ENCODE measurements around the gene KCNK7. TPM values are rescaled to one million over a fixed set of nuclear protein-coding genes. Genes with fewer than 3 reads are reported as not detected.

Gene KCNK7
- total and polyA plus RNA-seq, 2 experiments from 2014 or later = 0.60 TPM; not detected in 1

DNA sequence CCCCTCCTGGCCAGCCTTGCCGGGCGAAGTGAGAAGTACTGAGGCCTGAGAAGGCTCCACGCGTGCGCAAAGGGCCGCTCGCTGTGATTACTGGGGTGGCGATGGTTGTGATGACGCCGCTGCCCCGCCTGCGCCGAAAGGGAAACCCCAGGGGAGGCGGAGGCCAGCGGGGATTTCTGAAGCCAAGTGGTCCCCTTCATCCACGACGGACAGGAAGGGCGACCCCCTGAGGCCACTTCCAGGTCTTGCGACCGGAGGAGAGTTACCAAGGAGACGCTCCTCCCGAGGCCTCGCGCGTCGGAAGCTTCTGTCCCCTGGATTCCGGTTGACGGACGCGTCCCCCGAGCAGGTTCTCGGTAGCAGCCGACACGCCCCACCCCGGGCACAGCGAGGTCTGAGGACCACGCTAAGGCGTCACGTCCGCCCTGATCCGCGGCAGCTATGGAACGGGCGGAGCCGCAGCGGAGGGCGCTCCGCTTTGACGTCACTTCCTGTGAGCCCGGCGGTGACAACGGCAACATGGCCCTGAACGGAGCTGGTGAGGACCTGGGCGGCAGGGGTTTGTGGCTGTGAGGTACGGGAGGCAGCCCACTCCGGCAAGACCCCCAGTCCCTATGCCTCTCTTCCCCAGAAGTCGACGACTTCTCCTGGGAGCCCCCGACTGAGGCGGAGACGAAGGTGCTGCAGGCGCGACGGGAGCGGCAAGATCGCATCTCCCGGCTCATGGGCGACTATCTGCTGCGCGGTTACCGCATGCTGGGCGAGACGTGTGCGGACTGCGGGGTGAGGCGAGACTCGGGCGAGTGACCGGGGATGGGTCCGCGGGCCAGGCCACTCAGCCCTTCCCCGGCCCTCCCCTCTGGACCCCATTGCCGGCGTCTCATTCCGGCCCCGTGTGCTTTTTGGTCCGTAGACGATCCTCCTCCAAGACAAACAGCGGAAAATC, 25.4 kb downstream of the KCNK7 start, which contains the start of gene ZNRD2:
ZNRD2 (plus strand) TSS at position 505 of the 946 bp plus-strand sequence; CDS start at position 520, 15 bp downstream.
- Histone ChIP-seq H3K9me2 (ENCODE audit: insufficient read depth) (no peaks in the 10 kb centered on the region), H2AFZ (peak within 1 kb of the TSS; percentile 98), H3K36me3 (ENCODE audit: insufficient read depth) (no peaks in the 10 kb centered on the region), H3K4me2 (peak within 1 kb of the TSS; percentile 99), H4K20me1 (replicated peaks; ENCODE audit: insufficient read depth) (peaks cover 8% of the 10 kb centered on the region), H3K4me1 (ENCODE audit: insufficient read depth) (peaks cover 24% of the 10 kb centered on the region), H3K79me2 (replicated peaks; ENCODE audit: insufficient read depth) (peaks cover 8% of the 10 kb centered on the region), H3K27me3 (ENCODE audit: insufficient read depth) (peaks cover 11% of the 10 kb centered on the region), H3K27ac (ENCODE audit: low read depth) (peak within 1 kb of the TSS; percentile 87), H3K4me3 (peak within 1 kb of the TSS; percentile 91), H3F3A (replicated peaks; ENCODE audit: low read depth) (peaks cover 35% of the 10 kb centered on the region)
- Mint-ChIP-seq H3K27me3 (ENCODE audit: insufficient read depth, low read depth, poor library complexity) (peaks cover 21% of the 10 kb centered on the region), H3K27ac (peak within 1 kb of the TSS; percentile 99), H3K9me3 (no peaks in the 10 kb centered on the region), H3K4me1 (peaks cover 41% of the 10 kb centered on the region), H3K36me3 (ENCODE audit: low read depth) (peaks cover 9% of the 10 kb centered on the region), H3K4me3 (peak within 1 kb of the TSS; percentile 100)
- TF ChIP-seq, protein P1, sequence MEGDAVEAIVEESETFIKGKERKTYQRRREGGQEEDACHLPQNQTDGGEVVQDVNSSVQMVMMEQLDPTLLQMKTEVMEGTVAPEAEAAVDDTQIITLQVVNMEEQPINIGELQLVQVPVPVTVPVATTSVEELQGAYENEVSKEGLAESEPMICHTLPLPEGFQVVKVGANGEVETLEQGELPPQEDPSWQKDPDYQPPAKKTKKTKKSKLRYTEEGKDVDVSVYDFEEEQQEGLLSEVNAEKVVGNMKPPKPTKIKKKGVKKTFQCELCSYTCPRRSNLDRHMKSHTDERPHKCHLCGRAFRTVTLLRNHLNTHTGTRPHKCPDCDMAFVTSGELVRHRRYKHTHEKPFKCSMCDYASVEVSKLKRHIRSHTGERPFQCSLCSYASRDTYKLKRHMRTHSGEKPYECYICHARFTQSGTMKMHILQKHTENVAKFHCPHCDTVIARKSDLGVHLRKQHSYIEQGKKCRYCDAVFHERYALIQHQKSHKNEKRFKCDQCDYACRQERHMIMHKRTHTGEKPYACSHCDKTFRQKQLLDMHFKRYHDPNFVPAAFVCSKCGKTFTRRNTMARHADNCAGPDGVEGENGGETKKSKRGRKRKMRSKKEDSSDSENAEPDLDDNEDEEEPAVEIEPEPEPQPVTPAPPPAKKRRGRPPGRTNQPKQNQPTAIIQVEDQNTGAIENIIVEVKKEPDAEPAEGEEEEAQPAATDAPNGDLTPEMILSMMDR (conservative IDR thresholded peaks at IDR 0.05; ENCODE audit: low read depth in 2 of 2) = peak; percentile 54 to 81
- TF ChIP-seq POLR2AphosphoS5 (IDR thresholded peaks at IDR 0.05; ENCODE audit: low read depth) (peak; percentile 76), JUNB (IDR thresholded peaks at IDR 0.05; ENCODE audit: unreplicated experiment) (no peak), CREB1 (CRISPR knock-in tag; IDR thresholded peaks at IDR 0.05; ENCODE audit: low read depth) (peak; percentile 98), ZNF114 (CRISPR knock-in tag; IDR thresholded peaks at IDR 0.05) (no peak), EZH2phosphoT487 (IDR thresholded peaks at IDR 0.05; ENCODE audit: unreplicated experiment) (no peak), EZH2 (IDR thresholded peaks at IDR 0.05; ENCODE audit: low read depth, unreplicated experiment) (no peak), ZNF331 (CRISPR knock-in tag; IDR thresholded peaks at IDR 0.05; ENCODE audit: low read depth) (no peak), STAT1 (IDR thresholded peaks at IDR 0.05; ENCODE audit: unreplicated experiment) (no peak), NANOG (IDR thresholded peaks at IDR 0.05; ENCODE audit: borderline replicate concordance) (no peak)
- TF ChIP-seq, protein P2, sequence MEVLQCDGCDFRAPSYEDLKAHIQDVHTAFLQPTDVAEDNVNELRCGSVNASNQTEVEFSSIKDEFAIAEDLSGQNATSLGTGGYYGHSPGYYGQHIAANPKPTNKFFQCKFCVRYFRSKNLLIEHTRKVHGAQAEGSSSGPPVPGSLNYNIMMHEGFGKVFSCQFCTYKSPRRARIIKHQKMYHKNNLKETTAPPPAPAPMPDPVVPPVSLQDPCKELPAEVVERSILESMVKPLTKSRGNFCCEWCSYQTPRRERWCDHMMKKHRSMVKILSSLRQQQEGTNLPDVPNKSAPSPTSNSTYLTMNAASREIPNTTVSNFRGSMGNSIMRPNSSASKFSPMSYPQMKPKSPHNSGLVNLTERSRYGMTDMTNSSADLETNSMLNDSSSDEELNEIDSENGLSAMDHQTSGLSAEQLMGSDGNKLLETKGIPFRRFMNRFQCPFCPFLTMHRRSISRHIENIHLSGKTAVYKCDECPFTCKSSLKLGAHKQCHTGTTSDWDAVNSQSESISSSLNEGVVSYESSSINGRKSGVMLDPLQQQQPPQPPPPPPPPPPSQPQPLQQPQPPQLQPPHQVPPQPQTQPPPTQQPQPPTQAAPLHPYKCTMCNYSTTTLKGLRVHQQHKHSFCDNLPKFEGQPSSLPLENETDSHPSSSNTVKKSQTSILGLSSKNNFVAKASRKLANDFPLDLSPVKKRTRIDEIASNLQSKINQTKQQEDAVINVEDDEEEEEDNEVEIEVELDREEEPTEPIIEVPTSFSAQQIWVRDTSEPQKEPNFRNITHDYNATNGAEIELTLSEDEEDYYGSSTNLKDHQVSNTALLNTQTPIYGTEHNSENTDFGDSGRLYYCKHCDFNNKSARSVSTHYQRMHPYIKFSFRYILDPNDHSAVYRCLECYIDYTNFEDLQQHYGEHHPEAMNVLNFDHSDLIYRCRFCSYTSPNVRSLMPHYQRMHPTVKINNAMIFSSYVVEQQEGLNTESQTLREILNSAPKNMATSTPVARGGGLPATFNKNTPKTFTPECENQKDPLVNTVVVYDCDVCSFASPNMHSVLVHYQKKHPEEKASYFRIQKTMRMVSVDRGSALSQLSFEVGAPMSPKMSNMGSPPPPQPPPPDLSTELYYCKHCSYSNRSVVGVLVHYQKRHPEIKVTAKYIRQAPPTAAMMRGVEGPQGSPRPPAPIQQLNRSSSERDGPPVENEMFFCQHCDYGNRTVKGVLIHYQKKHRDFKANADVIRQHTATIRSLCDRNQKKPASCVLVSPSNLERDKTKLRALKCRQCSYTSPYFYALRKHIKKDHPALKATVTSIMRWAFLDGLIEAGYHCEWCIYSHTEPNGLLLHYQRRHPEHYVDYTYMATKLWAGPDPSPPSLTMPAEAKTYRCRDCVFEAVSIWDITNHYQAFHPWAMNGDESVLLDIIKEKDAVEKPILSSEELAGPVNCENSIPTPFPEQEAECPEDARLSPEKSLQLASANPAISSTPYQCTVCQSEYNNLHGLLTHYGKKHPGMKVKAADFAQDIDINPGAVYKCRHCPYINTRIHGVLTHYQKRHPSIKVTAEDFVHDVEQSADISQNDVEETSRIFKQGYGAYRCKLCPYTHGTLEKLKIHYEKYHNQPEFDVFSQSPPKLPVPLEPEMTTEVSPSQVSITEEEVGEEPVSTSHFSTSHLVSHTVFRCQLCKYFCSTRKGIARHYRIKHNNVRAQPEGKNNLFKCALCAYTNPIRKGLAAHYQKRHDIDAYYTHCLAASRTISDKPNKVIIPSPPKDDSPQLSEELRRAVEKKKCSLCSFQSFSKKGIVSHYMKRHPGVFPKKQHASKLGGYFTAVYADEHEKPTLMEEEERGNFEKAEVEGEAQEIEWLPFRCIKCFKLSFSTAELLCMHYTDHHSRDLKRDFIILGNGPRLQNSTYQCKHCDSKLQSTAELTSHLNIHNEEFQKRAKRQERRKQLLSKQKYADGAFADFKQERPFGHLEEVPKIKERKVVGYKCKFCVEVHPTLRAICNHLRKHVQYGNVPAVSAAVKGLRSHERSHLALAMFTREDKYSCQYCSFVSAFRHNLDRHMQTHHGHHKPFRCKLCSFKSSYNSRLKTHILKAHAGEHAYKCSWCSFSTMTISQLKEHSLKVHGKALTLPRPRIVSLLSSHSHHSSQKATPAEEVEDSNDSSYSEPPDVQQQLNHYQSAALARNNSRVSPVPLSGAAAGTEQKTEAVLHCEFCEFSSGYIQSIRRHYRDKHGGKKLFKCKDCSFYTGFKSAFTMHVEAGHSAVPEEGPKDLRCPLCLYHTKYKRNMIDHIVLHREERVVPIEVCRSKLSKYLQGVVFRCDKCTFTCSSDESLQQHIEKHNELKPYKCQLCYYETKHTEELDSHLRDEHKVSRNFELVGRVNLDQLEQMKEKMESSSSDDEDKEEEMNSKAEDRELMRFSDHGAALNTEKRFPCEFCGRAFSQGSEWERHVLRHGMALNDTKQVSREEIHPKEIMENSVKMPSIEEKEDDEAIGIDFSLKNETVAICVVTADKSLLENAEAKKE (CRISPR knock-in tag; IDR thresholded peaks at IDR 0.05) = no peak
- TF ChIP-seq, protein P3, sequence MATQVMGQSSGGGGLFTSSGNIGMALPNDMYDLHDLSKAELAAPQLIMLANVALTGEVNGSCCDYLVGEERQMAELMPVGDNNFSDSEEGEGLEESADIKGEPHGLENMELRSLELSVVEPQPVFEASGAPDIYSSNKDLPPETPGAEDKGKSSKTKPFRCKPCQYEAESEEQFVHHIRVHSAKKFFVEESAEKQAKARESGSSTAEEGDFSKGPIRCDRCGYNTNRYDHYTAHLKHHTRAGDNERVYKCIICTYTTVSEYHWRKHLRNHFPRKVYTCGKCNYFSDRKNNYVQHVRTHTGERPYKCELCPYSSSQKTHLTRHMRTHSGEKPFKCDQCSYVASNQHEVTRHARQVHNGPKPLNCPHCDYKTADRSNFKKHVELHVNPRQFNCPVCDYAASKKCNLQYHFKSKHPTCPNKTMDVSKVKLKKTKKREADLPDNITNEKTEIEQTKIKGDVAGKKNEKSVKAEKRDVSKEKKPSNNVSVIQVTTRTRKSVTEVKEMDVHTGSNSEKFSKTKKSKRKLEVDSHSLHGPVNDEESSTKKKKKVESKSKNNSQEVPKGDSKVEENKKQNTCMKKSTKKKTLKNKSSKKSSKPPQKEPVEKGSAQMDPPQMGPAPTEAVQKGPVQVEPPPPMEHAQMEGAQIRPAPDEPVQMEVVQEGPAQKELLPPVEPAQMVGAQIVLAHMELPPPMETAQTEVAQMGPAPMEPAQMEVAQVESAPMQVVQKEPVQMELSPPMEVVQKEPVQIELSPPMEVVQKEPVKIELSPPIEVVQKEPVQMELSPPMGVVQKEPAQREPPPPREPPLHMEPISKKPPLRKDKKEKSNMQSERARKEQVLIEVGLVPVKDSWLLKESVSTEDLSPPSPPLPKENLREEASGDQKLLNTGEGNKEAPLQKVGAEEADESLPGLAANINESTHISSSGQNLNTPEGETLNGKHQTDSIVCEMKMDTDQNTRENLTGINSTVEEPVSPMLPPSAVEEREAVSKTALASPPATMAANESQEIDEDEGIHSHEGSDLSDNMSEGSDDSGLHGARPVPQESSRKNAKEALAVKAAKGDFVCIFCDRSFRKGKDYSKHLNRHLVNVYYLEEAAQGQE (IDR thresholded peaks at IDR 0.05; ENCODE audit: unreplicated experiment) = no peak
- TF ChIP-seq, protein P4, sequence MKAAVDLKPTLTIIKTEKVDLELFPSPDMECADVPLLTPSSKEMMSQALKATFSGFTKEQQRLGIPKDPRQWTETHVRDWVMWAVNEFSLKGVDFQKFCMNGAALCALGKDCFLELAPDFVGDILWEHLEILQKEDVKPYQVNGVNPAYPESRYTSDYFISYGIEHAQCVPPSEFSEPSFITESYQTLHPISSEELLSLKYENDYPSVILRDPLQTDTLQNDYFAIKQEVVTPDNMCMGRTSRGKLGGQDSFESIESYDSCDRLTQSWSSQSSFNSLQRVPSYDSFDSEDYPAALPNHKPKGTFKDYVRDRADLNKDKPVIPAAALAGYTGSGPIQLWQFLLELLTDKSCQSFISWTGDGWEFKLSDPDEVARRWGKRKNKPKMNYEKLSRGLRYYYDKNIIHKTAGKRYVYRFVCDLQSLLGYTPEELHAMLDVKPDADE (IDR thresholded peaks at IDR 0.05) = peak; percentile 92
- peak; percentile 77 for ATAC-seq
- peak; percentile 99 for DNase-seq (ENCODE audit: low spot score)

All from GM23338 (cell line).